Measurements from ENCODE around the gene DIPK1C.

DIPK1C gene

GRCh38 chr18:74414953-74415515 lies 42.1 kb downstream of the DIPK1C start:
- no peak for DNase-seq

- DNase-seq: no peak
These were observed 43.3 kb downstream of the DIPK1C start for GRCh38 chr18:74413836-74414235.

- DNase-seq: no peak
These were observed 44.8 kb downstream of the DIPK1C start for GRCh38 chr18:74412116-74412880.

- DNase-seq: no peak
These were observed 45.6 kb downstream of the DIPK1C start for GRCh38 chr18:74411475-74411874.

GRCh38 chr18:74410441-74410992 lies 46.6 kb downstream of the DIPK1C start:
- DNase-seq: no peak

- no peak for DNase-seq
These were observed 49.2 kb downstream of the DIPK1C start for GRCh38 chr18:74407888-74408287.

- DNase-seq: no peak
These were observed 54.2 kb downstream of the DIPK1C start for GRCh38 chr18:74402806-74403433.

GRCh38 chr18:74400813-74401212 lies 56.3 kb downstream of the DIPK1C start:
- no peak for DNase-seq

- DNase-seq: no peak
These were observed 57.8 kb downstream of the DIPK1C start for GRCh38 chr18:74399091-74399887.

GRCh38 chr18:74397572-74397971 lies 59.5 kb downstream of the DIPK1C start:
- no peak for DNase-seq

GRCh38 chr18:74396171-74397169 lies 60.6 kb downstream of the DIPK1C start:
- DNase-seq: no peak

- DNase-seq: no peak
These were observed 61.4 kb downstream of the DIPK1C start for GRCh38 chr18:74395648-74396154.

- no peak for DNase-seq
These were observed 62.1 kb downstream of the DIPK1C start for GRCh38 chr18:74395006-74395405.

GRCh38 chr18:74392323-74392722 lies 64.8 kb downstream of the DIPK1C start:
- no peak for DNase-seq

- DNase-seq: no peak
These were observed 66.2 kb downstream of the DIPK1C start for GRCh38 chr18:74390900-74391299.

- no peak for DNase-seq
These were observed 67.1 kb downstream of the DIPK1C start for GRCh38 chr18:74389991-74390390.

GRCh38 chr18:74389171-74389927 lies 67.8 kb downstream of the DIPK1C start:
- no peak for DNase-seq

GRCh38 chr18:74388227-74388626 lies 68.9 kb downstream of the DIPK1C start:
- no peak for DNase-seq

- no peak for DNase-seq
These were observed 69.7 kb downstream of the DIPK1C start for GRCh38 chr18:74387383-74387782.
